ENCODE results near the gene FOXP4. TPM values are rescaled to one million over a fixed set of nuclear protein-coding genes. Genes with fewer than 3 reads are reported as not detected.

FOXP4 gene
- total and polyA plus RNA-seq, 8 donors, result 7.9 to 70.4 (median 30.7) TPM

DNA sequence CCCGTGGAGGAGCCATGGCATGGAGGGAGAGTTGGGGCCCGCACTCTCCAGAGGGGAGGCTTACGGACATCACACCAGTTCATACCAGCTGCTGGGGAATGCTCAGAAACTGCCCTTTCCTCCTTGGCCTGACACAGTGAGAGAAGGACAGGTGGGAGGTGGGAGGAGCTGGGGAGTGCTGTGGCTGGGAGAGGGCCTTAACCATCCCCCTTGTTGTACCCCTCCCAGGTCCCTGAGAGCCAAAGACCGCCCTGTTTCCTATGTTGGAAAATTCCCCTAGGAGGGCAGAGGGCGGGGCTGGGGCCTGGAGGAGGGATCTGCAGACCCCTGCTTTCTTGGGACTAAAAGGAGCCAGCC, 24.1 kb downstream of the FOXP4 start:
- H3K4me1 ChIP-seq, result peaks cover 9 to 66% (median 48%) of the 10 kb centered on the region in 4 donors
- H3K27ac ChIP-seq, result peak overlapping the region in 1 of 5 donors; percentile 12
- TF ChIP-seq POLR2A (IDR thresholded peaks at IDR 0.05), result no peak
- TF ChIP-seq POLR2AphosphoS5 (IDR thresholded peaks at IDR 0.05), result no peak
- no peak for TF ChIP-seq EP300 (IDR thresholded peaks at IDR 0.05)
- TF ChIP-seq, protein P1, sequence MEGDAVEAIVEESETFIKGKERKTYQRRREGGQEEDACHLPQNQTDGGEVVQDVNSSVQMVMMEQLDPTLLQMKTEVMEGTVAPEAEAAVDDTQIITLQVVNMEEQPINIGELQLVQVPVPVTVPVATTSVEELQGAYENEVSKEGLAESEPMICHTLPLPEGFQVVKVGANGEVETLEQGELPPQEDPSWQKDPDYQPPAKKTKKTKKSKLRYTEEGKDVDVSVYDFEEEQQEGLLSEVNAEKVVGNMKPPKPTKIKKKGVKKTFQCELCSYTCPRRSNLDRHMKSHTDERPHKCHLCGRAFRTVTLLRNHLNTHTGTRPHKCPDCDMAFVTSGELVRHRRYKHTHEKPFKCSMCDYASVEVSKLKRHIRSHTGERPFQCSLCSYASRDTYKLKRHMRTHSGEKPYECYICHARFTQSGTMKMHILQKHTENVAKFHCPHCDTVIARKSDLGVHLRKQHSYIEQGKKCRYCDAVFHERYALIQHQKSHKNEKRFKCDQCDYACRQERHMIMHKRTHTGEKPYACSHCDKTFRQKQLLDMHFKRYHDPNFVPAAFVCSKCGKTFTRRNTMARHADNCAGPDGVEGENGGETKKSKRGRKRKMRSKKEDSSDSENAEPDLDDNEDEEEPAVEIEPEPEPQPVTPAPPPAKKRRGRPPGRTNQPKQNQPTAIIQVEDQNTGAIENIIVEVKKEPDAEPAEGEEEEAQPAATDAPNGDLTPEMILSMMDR (IDR thresholded peaks at IDR 0.05), result no peak
- WGBS, 5 donors, result 62 to 77% (median 70%) methylated on average over 4 to 5 of the region's 5 CpGs
- DNase-seq, result no peak
- peaks cover 24 to 87% (median 84%) of the 10 kb centered on the region in 4 donors for H3K36me3 ChIP-seq
- H3K4me3 ChIP-seq, result no peak overlapping the region
- no peaks in the 10 kb centered on the region for H3K27me3 ChIP-seq
- H3K9me3 ChIP-seq, result no peaks in the 10 kb centered on the region
- intact Hi-C loops (cut with DNase I; ENCODE audit: low total_unique reads), result no loop called here

DNA sequence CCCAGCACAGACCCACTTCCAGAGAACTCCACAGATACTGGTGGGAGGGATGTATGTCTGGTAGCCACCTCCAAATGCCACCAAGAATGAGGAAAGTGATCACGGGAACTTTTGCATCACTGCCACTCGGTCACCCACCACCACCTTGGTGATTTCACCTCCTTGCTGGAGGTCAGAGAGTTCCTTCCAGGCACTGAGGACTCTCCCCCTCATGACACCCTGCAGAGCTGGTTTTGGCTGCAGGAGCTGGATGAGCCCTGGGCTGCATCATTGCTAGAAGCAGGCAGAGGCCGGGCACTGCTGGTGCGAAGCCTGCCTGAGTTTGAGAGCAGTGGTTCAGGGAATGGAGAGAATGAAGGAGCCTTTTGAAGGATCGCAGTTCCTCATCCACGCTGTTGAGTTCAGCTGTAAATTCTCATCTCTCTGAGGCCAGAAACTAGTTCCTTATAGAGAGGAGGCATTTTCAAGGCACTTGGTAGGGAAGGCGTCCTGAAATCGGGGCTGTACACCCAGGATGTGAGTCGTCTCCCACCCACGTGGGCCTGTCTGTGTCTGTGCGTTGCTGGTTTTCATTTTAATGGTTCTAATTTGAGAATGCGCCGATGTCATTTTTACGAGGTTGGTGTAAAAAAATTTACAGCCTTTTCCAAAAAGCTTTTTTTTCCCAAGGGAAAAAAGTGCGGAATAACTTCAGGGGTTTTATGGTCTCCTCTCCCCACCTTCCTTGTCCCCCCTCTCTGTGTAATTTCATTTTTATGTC, 25.0 kb downstream of the FOXP4 start:
- no peak for TF ChIP-seq POLR2A (IDR thresholded peaks at IDR 0.05)
- TF ChIP-seq, protein P1 (IDR thresholded peaks at IDR 0.05), result no peak
- no peak for TF ChIP-seq POLR2AphosphoS5 (IDR thresholded peaks at IDR 0.05)
- no peak for TF ChIP-seq EP300 (IDR thresholded peaks at IDR 0.05)
- no peak overlapping the region for H3K27ac ChIP-seq
- no peaks in the 10 kb centered on the region for H3K9me3 ChIP-seq
- H3K4me3 ChIP-seq, result no peak overlapping the region
- no peaks in the 10 kb centered on the region for H3K27me3 ChIP-seq
- peaks cover 18 to 78% (median 75%) of the 10 kb centered on the region in 4 donors for H3K36me3 ChIP-seq
- DNase-seq, result no peak
- peaks cover 9 to 75% (median 56%) of the 10 kb centered on the region in 4 donors for H3K4me1 ChIP-seq
- intact Hi-C loops (cut with DNase I; ENCODE audit: low total_unique reads), result no loop called here
- WGBS, 5 donors, result 67 to 82% (median 76%) methylated on average over 15 of the region's 15 CpGs

DNA sequence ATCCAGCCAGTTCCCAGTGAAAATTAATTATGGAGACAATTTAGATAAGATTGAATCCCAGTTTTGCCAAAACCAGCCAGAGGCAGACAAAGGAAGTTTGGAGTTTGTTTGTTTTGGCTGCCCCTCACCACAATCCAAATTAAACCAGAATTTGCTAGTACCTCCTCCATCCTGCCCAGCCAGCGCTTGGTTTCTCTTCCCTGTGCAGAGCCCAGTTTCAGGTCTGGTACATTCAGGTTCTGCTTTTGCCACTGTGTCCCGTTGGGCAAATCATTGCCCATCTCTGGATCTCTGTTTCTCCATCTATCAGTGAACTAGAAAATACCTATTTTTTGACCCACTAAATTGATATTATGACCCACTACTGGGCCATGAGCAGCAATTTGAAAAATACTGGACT, 26.4 kb downstream of the FOXP4 start:
- Histone ChIP-seq H3K27me3 (no peaks in the 10 kb centered on the region), H3K9me3 (no peaks in the 10 kb centered on the region), H3K36me3 (peaks cover 9 to 63% (median 61%) of the 10 kb centered on the region in 4 donors), H3K4me1 (peaks cover 15 to 77% (median 56%) of the 10 kb centered on the region in 4 donors), H3K4me3 (no peak overlapping the region), H3K27ac (no peak overlapping the region)
- TF ChIP-seq, protein P1 (IDR thresholded peaks at IDR 0.05), result no peak
- intact Hi-C loops (cut with DNase I; ENCODE audit: low total_unique reads), result no loop called here
- 52 to 78% (median 70%) methylated on average over 2 of the region's 2 CpGs for WGBS, 5 donors
- no peak for DNase-seq

DNA sequence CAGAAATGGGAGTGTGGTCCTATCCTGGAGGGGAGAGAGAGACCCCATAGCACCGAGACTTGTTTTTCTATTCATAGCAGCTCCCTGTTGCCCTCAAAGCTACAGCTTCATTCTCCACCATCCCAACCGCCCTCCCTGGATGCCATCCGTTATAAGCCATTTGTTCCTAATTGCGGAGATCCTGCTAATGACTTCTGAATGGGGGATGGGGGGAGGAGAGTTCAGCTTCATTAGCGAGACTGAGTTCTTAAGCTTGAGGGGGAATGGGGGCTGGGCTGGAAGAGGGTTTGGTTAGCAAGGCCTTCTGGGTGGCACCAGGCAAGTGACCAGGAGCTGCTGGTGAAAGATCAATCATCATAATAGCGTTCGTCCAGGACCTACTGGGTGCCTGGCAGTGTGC, 27.1 kb downstream of the FOXP4 start:
- WGBS, 5 donors, result 80 to 93% (median 82%) methylated on average over 7 of the region's 7 CpGs
- Histone ChIP-seq H3K9me3 (no peaks in the 10 kb centered on the region), H3K36me3 (peaks cover 9 to 57% (median 55%) of the 10 kb centered on the region in 4 donors), H3K4me1 (peaks cover 16 to 77% (median 56%) of the 10 kb centered on the region in 4 donors), H3K27me3 (no peaks in the 10 kb centered on the region), H3K4me3 (no peak overlapping the region), H3K27ac (no peak overlapping the region)
- intact Hi-C loops (cut with DNase I; ENCODE audit: low total_unique reads), result no loop called here
- TF ChIP-seq, protein P1 (IDR thresholded peaks at IDR 0.05), result no peak
- no peak for TF ChIP-seq POLR2AphosphoS5 (IDR thresholded peaks at IDR 0.05)
- no peak for TF ChIP-seq EP300 (IDR thresholded peaks at IDR 0.05)
- TF ChIP-seq POLR2A (IDR thresholded peaks at IDR 0.05), result no peak
- DNase-seq, result no peak
